Measurements from ENCODE around the gene TRMT10C. TPM values are rescaled to one million over a fixed set of nuclear protein-coding genes. Genes with fewer than 3 reads are reported as not detected.

TRMT10C gene
- total RNA-seq, result 10 to 100 TPM; 41.4 to 41.8 TPM
- polyA plus RNA-seq (2013, experiment 1 of 2), result 40.1 TPM
- 42.1 TPM for polyA plus RNA-seq (2013, experiment 2 of 2)
- long read RNA-seq, experiment 1, transcript TRMT10C-201 (2 exons, 1,819 nt), result major isoform, 28 of 40 reads
- long read RNA-seq, experiment 1, partial matches to known transcripts, result 0 of 40 reads
- long read RNA-seq, experiment 1, other reads (novel, unspliced or antisense), result 12 of 40 reads
- long read RNA-seq, experiment 2, transcript TRMT10C-201 (2 exons, 1,819 nt), result major isoform, 60 of 60 reads
- long read RNA-seq, experiment 2, partial matches to known transcripts, result 0 of 60 reads
- long read RNA-seq, experiment 2, other reads (novel, unspliced or antisense), result 0 of 60 reads
- long read RNA-seq, experiment 3, transcript TRMT10C-201 (2 exons, 1,819 nt), result major isoform, 122 of 125 reads
- long read RNA-seq, experiment 3, partial matches to known transcripts, result 0 of 125 reads
- long read RNA-seq, experiment 3, other reads (novel, unspliced or antisense), result 3 of 125 reads
- long read RNA-seq, experiment 4, transcript TRMT10C-201 (2 exons, 1,819 nt), result major isoform, 332 of 336 reads
- long read RNA-seq, experiment 4, partial matches to known transcripts, result 0 of 336 reads
- long read RNA-seq, experiment 4, other reads (novel, unspliced or antisense), result 4 of 336 reads

DNA sequence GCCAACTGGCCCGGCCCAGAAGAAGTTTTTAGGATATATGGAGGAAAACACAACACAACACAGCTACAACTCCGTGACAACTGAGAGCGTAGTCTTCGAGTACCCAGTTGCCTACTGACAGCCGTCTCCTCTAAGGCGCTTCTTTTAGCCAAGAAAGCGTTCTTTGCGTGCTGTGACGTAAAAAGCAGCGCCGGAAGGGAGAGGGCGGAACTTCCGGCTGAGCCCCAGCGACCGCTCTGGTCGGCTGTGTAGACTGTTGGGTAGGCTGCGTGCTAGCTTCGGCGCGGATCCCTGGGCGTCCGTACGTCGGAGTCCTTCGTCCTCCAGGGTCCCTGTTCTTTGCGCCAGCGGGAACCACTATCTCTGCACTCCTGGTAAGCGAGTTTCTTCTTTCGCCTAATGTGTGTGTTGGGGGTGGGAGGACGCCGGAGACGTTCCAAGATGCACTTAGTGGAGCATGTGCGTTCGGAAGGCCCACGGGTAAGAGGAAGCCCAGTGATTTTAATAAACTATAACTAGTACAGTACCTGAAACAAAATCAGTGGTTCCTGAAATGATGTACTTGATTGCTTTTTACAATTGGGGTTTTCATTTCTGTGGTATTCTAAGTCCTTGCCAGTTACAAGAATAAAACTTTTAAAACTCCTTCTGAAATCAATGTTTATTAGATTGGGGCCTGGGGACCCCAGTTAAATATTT is at the start of gene TRMT10C:
TRMT10C (plus strand) TSS at position 239 of the 699 bp plus-strand sequence. CDS start 2,914 bp downstream, outside the sequence.
- H3K27me3 Mint-ChIP-seq (ENCODE audit: insufficient read depth), result no peaks in the 10 kb centered on the region
- Histone ChIP-seq H3K27ac (ENCODE audit: low read depth, low read length) (peak within 1 kb of the TSS; percentile 87), H3K9ac (ENCODE audit: extremely low read depth, low read length, poor library complexity, severe bottlenecking) (peak within 1 kb of the TSS; percentile 90), H3K9me3 (ENCODE audit: control insufficient read depth, low read length) (no peaks in the 10 kb centered on the region), H3K4me3 (ENCODE audit: low read length) (peak within 1 kb of the TSS; percentile 92), H3K4me1 (ENCODE audit: control insufficient read depth, insufficient read depth, low read length) (no peaks in the 10 kb centered on the region), H3K36me3 (ENCODE audit: control insufficient read depth, insufficient read depth, low read length) (peaks cover 38% of the 10 kb centered on the region), H3K27me3 (ENCODE audit: control insufficient read depth, insufficient read depth, low read length, poor library complexity, severe bottlenecking) (peaks cover 35% of the 10 kb centered on the region)
- peak within 1 kb of the TSS; percentile 95 for H3K4me3 Mint-ChIP-seq
- peaks cover 7% of the 10 kb centered on the region for H3K4me1 Mint-ChIP-seq
- H3K27ac Mint-ChIP-seq, result peak within 1 kb of the TSS; percentile 99
- TF ChIP-seq, protein P1, sequence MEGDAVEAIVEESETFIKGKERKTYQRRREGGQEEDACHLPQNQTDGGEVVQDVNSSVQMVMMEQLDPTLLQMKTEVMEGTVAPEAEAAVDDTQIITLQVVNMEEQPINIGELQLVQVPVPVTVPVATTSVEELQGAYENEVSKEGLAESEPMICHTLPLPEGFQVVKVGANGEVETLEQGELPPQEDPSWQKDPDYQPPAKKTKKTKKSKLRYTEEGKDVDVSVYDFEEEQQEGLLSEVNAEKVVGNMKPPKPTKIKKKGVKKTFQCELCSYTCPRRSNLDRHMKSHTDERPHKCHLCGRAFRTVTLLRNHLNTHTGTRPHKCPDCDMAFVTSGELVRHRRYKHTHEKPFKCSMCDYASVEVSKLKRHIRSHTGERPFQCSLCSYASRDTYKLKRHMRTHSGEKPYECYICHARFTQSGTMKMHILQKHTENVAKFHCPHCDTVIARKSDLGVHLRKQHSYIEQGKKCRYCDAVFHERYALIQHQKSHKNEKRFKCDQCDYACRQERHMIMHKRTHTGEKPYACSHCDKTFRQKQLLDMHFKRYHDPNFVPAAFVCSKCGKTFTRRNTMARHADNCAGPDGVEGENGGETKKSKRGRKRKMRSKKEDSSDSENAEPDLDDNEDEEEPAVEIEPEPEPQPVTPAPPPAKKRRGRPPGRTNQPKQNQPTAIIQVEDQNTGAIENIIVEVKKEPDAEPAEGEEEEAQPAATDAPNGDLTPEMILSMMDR (conservative IDR thresholded peaks at IDR 0.05), result no peak
- H3K9me3 Mint-ChIP-seq, result no peaks in the 10 kb centered on the region
- WGBS, 2 experiments (ENCODE audit: insufficient coverage in 1 of 2, insufficient read length in 1 of 2), result 0% methylated on average over 5 to 35 of the region's 35 CpGs
- peak; percentile 96 for DNase-seq
- H3K36me3 Mint-ChIP-seq (ENCODE audit: low read depth), result peaks cover 32% of the 10 kb centered on the region

DNA sequence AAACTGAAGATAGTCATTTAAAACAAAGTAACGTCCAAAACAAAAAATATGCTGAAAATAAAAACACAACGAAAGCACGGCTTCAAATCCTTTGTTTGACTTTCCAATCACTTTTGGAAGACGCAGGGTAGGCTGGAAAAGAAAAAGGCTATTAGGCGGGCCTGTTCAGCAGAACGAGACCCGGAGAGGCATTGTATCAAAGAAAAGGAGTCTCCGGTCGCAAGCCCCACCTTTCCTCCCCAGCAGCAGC is 49.3 kb upstream of the TRMT10C start:
- Histone ChIP-seq H3K4me1 (ENCODE audit: control insufficient read depth, insufficient read depth, low read length) (no peaks in the 10 kb centered on the region), H3K27ac (ENCODE audit: low read depth, low read length) (peak overlapping the region; percentile 83), H3K9me3 (ENCODE audit: control insufficient read depth, low read length) (peaks cover 8% of the 10 kb centered on the region), H3K27me3 (ENCODE audit: control insufficient read depth, insufficient read depth, low read length, poor library complexity, severe bottlenecking) (no peaks in the 10 kb centered on the region), H3K9ac (ENCODE audit: extremely low read depth, low read length, poor library complexity, severe bottlenecking) (peak overlapping the region; percentile 53), H3K4me3 (ENCODE audit: low read length) (peak overlapping the region; percentile 93), H3K36me3 (ENCODE audit: control insufficient read depth, insufficient read depth, low read length) (no peaks in the 10 kb centered on the region)
- Mint-ChIP-seq H3K4me1 (peaks cover 9% of the 10 kb centered on the region), H3K4me3 (peak overlapping the region; percentile 94), H3K9me3 (no peaks in the 10 kb centered on the region), H3K27ac (peak overlapping the region; percentile 94), H3K27me3 (ENCODE audit: insufficient read depth) (no peaks in the 10 kb centered on the region), H3K36me3 (ENCODE audit: low read depth) (peaks cover 6% of the 10 kb centered on the region)
- DNase-seq, result no peak
- WGBS, 2 experiments (ENCODE audit: insufficient coverage in 1 of 2, insufficient read length in 1 of 2), result 0 to 2% methylated on average over 4 to 9 of the region's 9 CpGs
- TF ChIP-seq, protein P1 (conservative IDR thresholded peaks at IDR 0.05), result no peak

DNA sequence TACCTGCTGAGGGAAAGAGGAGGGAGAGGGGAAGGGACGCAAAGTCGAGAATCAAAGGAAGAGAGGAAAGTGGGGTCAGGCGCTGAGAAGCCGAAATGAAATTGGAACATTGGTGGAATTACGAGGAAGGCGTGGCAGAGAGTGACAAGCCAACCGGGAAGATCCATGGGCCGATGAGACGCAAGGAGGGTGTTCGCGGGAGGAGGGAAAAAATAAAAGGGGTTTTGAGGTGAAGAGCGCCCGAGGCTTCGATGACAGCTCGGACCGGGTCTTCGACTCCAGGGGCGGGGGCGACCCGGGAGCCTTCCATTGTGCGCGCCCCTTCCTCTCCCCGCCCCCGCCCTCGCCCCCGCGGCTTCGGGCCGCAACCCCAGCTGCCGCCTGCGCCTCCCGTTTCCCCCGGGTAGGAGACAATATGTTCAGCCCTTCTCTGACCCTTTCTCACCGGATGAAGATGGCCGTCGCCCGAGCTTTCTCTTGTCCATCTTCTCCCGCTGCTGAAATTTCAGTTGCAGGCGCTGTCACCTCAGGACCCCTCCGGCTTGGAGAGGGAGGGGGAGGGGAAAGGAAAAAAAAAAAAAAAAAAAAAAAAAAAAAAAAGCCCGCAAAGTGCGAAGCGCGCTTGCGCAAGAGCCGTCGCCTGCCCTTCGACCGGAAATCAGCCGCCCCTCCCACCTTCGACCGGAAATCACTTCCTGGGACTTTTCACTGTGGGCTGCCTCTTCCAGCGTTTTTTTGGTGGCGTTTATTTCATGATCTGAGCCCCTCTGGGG is 48.8 kb upstream of the TRMT10C start, which contains the start of gene SENP7:
SENP7 (minus strand) TSS at position 567 of the 773 bp plus-strand sequence; CDS start at position 485, 82 bp downstream.
- DNase-seq, result peak; percentile 91
- peak within 1 kb of the TSS; percentile 53 for H3K9ac ChIP-seq (ENCODE audit: extremely low read depth, low read length, poor library complexity, severe bottlenecking)
- Mint-ChIP-seq H3K4me3 (peak within 1 kb of the TSS; percentile 94), H3K27ac (peak within 1 kb of the TSS; percentile 94), H3K27me3 (ENCODE audit: insufficient read depth) (no peaks in the 10 kb centered on the region), H3K9me3 (no peaks in the 10 kb centered on the region), H3K4me1 (peaks cover 9% of the 10 kb centered on the region), H3K36me3 (ENCODE audit: low read depth) (peaks cover 6% of the 10 kb centered on the region)
- H3K4me3 ChIP-seq (ENCODE audit: low read length), result peak within 1 kb of the TSS; percentile 93
- H3K27me3 ChIP-seq (ENCODE audit: control insufficient read depth, insufficient read depth, low read length, poor library complexity, severe bottlenecking), result no peaks in the 10 kb centered on the region
- TF ChIP-seq, protein P1 (conservative IDR thresholded peaks at IDR 0.05), result no peak
- peak within 1 kb of the TSS; percentile 83 for H3K27ac ChIP-seq (ENCODE audit: low read depth, low read length)
- 0 to 1% methylated on average over 21 to 54 of the region's 54 CpGs for WGBS, 2 experiments (ENCODE audit: insufficient coverage in 1 of 2, insufficient read length in 1 of 2)
- H3K4me1 ChIP-seq (ENCODE audit: control insufficient read depth, insufficient read depth, low read length), result no peaks in the 10 kb centered on the region
- H3K9me3 ChIP-seq (ENCODE audit: control insufficient read depth, low read length), result peaks cover 8% of the 10 kb centered on the region
- no peaks in the 10 kb centered on the region for H3K36me3 ChIP-seq (ENCODE audit: control insufficient read depth, insufficient read depth, low read length)
